Rectal smooth muscle tissue (tissue), 1 donor: Measurements from ENCODE around the gene RSRP1.

Experiments
- H3K27ac ChIP-seq: one replicate; pipeline ENCODE4 v1.7.0; 2013; ENCODE audit warnings: low read depth, low read length, inconsistent platforms
- H3K27me3 ChIP-seq: one replicate; pipeline ENCODE4 v1.7.0; 2013; ENCODE audit warnings: low read length; ENCODE audit not compliant: control insufficient read depth, insufficient read depth
- H3K36me3 ChIP-seq: one replicate; pipeline ENCODE4 v1.7.0; 2013; ENCODE audit warnings: low read length; ENCODE audit not compliant: control insufficient read depth, insufficient read depth
- H3K4me1 ChIP-seq: one replicate; pipeline ENCODE4 v1.7.0; 2013; ENCODE audit warnings: low read length; ENCODE audit not compliant: control insufficient read depth, insufficient read depth
- H3K4me3 ChIP-seq: one replicate; pipeline ENCODE4 v1.7.0; 2013; ENCODE audit warnings: low read length
- H3K9ac ChIP-seq: one replicate; pipeline ENCODE4 v1.7.0; 2013; ENCODE audit warnings: low read length

Gene RSRP1

DNA sequence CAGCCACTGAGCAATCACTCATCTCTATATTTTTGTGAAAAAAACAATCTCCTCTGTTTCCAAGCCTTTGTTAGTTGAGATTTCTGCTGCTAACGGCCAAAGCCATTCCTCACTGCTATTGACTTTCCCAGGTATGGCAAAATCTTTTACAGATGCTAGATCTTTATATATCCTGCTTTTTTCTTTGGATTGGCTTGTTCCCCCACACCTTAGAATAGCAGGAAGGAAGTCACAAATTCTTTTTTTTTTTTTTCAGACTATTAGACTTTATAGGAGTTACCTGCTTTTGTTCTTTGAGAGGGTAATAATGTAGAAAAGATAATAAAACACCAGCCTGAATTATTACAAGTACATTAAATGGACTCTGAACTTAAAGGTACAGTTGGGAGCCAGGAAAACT is 39.2 kb downstream of the RSRP1 start:
- H3K9ac ChIP-seq: no peak overlapping the region
- no peak overlapping the region for H3K27ac ChIP-seq
- no peak overlapping the region for H3K4me3 ChIP-seq
- no peaks in the 10 kb centered on the region for H3K27me3 ChIP-seq
- no peaks in the 10 kb centered on the region for H3K36me3 ChIP-seq
- no peaks in the 10 kb centered on the region for H3K4me1 ChIP-seq

GRCh38 chr1:25206201-25206600 is 41.1 kb downstream of the RSRP1 start:
- Histone ChIP-seq H3K9ac (no peak overlapping the region), H3K36me3 (no peaks in the 10 kb centered on the region), H3K4me3 (no peak overlapping the region), H3K27me3 (no peaks in the 10 kb centered on the region), H3K27ac (no peak overlapping the region), H3K4me1 (no peaks in the 10 kb centered on the region)

DNA sequence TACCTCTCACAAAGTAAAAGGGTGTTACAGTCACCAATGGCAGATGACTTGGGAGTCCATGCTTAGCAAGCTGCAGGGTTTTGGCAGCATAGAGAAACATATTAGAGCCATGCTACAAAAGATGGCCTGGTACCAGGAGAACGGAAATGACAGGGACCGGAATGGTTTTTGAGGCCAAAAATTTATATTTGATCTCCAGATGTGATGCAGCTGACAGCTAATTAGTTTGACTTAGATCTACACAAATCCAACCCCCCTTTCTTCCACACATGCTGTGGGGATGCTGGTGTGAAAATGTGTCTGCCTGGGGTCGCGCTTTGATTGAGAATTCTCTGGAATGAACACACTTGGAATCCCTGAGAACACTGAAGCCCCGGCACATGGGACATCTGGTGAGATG is 41.5 kb downstream of the RSRP1 start:
- Histone ChIP-seq H3K9ac (no peak overlapping the region), H3K4me1 (no peaks in the 10 kb centered on the region), H3K27ac (no peak overlapping the region), H3K27me3 (no peaks in the 10 kb centered on the region), H3K36me3 (no peaks in the 10 kb centered on the region), H3K4me3 (no peak overlapping the region)

DNA sequence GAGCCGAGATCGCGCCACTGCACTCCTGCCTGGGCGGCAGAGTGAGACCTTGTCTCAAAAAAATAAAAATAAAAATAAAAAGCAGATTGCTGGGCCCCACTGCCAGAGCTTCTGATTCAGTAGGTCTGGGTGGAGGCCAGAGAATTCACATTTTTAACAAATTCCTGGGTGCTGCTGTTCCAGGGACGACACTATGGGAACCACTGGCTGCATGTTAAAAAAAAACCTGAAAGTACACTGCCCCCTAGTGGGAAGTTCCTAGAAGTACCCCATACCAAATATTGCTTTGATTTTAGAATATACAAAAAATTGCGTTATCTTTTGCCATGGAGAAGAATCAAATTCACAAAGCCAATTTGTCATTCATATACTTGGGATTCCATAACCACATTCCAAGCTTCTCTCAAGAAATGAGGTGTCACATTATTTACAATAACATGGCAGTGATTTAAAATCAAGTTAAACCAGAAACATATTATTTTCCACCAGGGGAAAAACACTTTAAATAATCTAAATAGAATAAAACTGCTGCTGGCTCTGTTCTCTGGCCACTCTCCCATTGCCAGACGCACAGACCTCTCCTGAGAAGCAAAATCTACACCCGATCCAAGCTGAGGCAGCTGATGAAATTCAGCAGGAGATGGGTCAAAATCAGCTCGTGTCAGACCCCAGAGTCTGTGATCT is 42.3 kb downstream of the RSRP1 start:
- Histone ChIP-seq H3K27ac (no peak overlapping the region), H3K36me3 (no peaks in the 10 kb centered on the region), H3K4me1 (no peaks in the 10 kb centered on the region)

DNA sequence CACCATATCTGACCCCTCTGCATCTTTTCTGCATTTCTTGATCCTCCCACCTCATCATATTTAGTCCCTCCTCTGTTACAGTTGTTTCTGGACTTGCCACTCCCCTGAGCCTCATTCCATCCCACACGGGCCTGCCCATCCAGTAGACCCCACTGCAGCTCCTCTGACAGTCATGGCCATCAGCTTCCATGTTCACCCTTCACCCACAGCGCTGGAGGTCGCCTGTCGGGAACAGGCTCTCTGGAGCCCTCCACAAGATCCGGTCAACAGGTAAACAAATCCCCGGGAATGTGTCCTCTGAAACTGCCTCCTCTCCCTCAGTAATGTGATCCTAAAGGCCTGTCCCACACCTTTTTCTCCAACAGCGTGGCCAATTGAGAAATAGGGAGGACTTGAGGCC is 46.2 kb downstream of the RSRP1 start:
- Histone ChIP-seq H3K9ac (no peak overlapping the region), H3K4me1 (no peaks in the 10 kb centered on the region), H3K4me3 (no peak overlapping the region), H3K27ac (no peak overlapping the region), H3K36me3 (no peaks in the 10 kb centered on the region), H3K27me3 (peaks cover 2% of the 10 kb centered on the region)

More for the DNA sequence above, 42.3 kb downstream of the RSRP1 start:
- Histone ChIP-seq H3K9ac (no peak overlapping the region), H3K27me3 (no peaks in the 10 kb centered on the region), H3K4me3 (no peak overlapping the region)

DNA sequence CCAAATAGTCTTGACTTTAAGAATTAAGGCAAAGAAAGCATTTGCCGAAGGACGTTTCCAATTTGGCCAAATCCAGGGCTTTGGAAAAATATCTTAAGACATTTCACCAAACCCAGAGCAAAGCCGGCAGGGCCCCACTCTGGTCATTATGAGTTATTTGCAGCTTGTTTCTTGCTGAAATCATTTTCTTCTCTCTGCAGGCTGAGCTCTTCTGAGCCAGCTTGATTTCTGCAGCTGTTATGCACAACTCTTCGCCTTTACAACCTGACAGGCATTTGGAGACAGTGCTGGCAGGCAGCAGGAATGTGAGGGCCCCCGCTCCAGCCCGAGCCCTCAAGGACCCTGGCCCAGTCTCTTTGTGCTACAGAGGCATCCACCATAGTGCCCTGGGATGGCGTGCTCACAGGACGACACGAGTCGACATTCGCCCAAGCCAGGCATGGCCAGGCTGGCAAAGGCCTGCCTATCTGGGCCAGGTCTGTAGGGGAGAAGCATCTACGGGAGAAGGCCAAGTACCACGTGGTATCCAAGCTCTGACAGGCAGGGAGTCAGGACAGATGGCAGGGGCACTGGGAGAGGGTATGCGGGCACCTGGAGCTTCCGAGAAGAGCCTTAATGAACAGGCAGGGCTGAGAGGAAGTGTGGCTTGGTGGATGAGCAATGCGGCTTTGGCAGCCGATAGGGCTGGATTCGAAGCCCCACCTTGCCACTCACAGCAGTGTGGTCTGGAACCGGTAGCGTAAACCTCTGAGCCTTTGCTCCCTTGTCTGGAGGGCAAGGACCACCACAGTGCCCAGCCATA is 47.2 kb downstream of the RSRP1 start:
- Histone ChIP-seq H3K4me3 (no peak overlapping the region), H3K4me1 (no peaks in the 10 kb centered on the region), H3K36me3 (no peaks in the 10 kb centered on the region), H3K9ac (no peak overlapping the region), H3K27ac (no peak overlapping the region), H3K27me3 (peaks cover 2% of the 10 kb centered on the region)

GRCh38 chr1:25198663-25199252 is 48.5 kb downstream of the RSRP1 start:
- H3K9ac ChIP-seq: no peak overlapping the region
- H3K27me3 ChIP-seq: peaks cover 2% of the 10 kb centered on the region
- H3K4me3 ChIP-seq: no peak overlapping the region
- no peaks in the 10 kb centered on the region for H3K36me3 ChIP-seq
- H3K4me1 ChIP-seq: no peaks in the 10 kb centered on the region
- H3K27ac ChIP-seq: peak overlapping the region; percentile 4

- H3K4me3 ChIP-seq: no peak overlapping the region
- H3K4me1 ChIP-seq: no peaks in the 10 kb centered on the region
- H3K9ac ChIP-seq: no peak overlapping the region
- no peak overlapping the region for H3K27ac ChIP-seq
- H3K36me3 ChIP-seq: no peaks in the 10 kb centered on the region
- peaks cover 2% of the 10 kb centered on the region for H3K27me3 ChIP-seq
Observed at GRCh38 chr1:25197982-25198662, 49.1 kb downstream of the RSRP1 start.

DNA sequence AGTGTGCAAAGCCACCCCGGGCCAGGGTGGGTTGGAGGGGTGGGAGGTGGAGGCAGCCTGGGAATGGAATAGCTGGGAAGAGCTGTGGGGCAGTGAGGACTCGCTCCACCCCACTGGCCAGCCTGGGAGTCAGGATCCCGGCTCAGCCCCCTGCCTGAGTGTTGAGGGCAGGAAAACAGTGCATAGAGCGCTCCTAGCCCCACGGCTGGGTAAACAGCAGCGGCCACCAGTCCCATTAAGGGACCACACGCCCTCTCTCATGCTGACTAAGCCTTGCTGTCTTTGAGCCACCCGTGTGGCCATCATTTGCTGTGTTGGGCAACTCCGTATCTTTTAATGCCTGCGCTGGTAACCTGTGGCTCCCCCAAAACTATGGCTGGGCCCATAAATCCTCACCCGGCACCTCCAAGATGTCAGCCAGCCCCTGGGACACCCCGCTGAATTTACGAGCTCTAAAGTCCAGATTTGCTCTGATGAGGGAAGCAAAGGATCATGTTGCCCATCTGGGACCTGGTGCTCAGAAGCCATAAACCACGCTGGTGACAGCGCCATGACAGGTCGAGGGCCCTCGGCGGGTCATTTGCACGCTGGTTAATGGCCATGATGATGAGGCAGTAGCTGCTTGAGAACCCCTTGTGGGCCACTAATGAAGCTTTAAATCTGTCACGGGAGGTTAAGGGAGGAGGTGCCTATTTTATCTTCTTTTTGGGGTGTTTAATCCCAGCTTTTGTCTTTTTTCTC is 49.8 kb downstream of the RSRP1 start:
- Histone ChIP-seq H3K36me3 (no peaks in the 10 kb centered on the region), H3K4me1 (no peaks in the 10 kb centered on the region), H3K27ac (no peak overlapping the region), H3K4me3 (no peak overlapping the region), H3K27me3 (peaks cover 2% of the 10 kb centered on the region), H3K9ac (no peak overlapping the region)

DNA sequence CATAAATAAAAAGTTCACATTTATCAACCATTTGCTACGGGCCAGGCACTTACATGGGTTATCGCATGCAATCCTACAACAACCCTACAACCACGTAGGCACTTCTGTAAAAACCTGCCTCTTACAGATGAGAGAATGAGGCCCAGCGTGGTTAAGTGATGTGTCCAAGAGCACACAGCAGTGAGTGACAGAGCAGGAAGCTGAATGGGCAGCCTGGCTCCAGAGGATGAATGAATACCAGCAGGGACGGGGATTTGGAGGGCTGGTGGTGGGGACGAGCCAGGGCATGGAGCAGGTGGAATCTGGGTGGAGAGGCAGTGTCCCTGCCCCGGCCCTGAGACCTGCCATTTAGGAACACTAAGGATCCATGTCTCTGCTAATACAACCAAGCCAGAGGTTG is 50.4 kb downstream of the RSRP1 start:
- no peak overlapping the region for H3K9ac ChIP-seq
- peaks cover 2% of the 10 kb centered on the region for H3K27me3 ChIP-seq
- no peaks in the 10 kb centered on the region for H3K36me3 ChIP-seq
- no peak overlapping the region for H3K27ac ChIP-seq
- H3K4me3 ChIP-seq: no peak overlapping the region
- H3K4me1 ChIP-seq: no peaks in the 10 kb centered on the region

GRCh38 chr1:25195835-25196234 is 51.4 kb downstream of the RSRP1 start:
- H3K36me3 ChIP-seq: no peaks in the 10 kb centered on the region
- peaks cover 2% of the 10 kb centered on the region for H3K27me3 ChIP-seq
- H3K4me1 ChIP-seq: no peaks in the 10 kb centered on the region
- no peak overlapping the region for H3K9ac ChIP-seq
- H3K27ac ChIP-seq: no peak overlapping the region
- H3K4me3 ChIP-seq: no peak overlapping the region

- Histone ChIP-seq H3K27ac (no peak overlapping the region), H3K4me3 (no peak overlapping the region), H3K4me1 (no peaks in the 10 kb centered on the region), H3K36me3 (no peaks in the 10 kb centered on the region), H3K9ac (no peak overlapping the region), H3K27me3 (peaks cover 2% of the 10 kb centered on the region)
Observed at GRCh38 chr1:25194572-25195020, 52.7 kb downstream of the RSRP1 start.
